GM13977 (cell line): ENCODE measurements around the gene GSE1.

Source experiments
- DNase-seq: peaks from one replicate; pipeline ENCODE4 v3.0.0; 2012; ENCODE audit warnings: low spot score
- in situ Hi-C: fragments of 300-500 bp; cut with MboI; formaldehyde crosslinking; loops from one replicate; pipeline ENCODE4 v1.12.0; 2022; ENCODE audit warnings: low sequenced_read_pairs, low pct_unique_long_range_greater_than_20kb, mixed read lengths, inconsistent platforms; ENCODE audit not compliant: unreplicated experiment
- TF ChIP-seq, protein P1 (sequence below): IDR thresholded peaks from 2 replicates; pipeline ENCODE4 v1.5.1; 2012; ENCODE audit warnings: mild to moderate bottlenecking, control low read depth; ENCODE audit not compliant: insufficient read depth; ENCODE audit errors: extremely low read depth, missing control alignments

GSE1 gene

DNA sequence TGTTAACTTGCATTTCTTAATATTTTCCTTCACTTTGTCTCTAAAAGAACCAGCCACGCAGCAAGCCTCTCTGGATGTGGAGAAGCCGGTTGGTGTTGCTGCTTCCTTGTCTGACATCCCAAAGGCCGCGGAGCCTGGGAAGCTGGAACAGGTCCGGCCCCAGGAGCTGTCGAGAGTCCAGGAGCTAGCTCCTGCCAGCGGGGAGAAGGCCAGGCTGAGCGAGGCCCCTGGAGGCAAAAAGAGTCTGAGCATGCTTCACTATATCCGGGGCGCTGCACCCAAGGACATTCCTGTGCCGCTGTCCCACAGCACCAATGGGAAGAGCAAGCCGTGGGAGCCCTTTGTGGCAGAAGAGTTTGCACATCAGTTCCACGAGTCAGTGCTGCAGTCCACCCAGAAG is 52.8 kb downstream of the GSE1 start:
- TF ChIP-seq, protein P1, sequence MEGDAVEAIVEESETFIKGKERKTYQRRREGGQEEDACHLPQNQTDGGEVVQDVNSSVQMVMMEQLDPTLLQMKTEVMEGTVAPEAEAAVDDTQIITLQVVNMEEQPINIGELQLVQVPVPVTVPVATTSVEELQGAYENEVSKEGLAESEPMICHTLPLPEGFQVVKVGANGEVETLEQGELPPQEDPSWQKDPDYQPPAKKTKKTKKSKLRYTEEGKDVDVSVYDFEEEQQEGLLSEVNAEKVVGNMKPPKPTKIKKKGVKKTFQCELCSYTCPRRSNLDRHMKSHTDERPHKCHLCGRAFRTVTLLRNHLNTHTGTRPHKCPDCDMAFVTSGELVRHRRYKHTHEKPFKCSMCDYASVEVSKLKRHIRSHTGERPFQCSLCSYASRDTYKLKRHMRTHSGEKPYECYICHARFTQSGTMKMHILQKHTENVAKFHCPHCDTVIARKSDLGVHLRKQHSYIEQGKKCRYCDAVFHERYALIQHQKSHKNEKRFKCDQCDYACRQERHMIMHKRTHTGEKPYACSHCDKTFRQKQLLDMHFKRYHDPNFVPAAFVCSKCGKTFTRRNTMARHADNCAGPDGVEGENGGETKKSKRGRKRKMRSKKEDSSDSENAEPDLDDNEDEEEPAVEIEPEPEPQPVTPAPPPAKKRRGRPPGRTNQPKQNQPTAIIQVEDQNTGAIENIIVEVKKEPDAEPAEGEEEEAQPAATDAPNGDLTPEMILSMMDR: no peak
- DNase-seq: no peak
- in situ Hi-C loops: no loop called here

DNA sequence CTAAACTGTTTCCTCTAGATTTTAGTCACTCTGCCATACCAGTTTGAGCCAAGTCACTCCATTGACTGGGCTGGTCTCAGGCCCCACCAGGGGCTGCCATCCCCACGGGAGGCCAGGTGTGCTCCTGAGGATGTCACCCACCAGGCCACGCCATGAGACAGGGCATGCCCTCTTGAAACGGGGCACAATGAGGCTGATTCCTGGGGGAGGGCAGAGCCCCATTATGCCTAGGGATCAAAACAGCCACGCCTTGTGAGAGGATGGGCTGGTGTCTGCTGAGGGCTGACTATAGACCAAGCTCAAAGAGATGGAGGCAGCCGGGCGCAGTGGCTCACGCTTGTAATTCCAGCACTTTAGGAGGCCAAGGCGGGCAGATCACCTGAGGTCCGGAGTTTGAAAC is 54.1 kb downstream of the GSE1 start:
- no peak for DNase-seq
- in situ Hi-C loops: no loop called here
- TF ChIP-seq, protein P1: no peak

DNA sequence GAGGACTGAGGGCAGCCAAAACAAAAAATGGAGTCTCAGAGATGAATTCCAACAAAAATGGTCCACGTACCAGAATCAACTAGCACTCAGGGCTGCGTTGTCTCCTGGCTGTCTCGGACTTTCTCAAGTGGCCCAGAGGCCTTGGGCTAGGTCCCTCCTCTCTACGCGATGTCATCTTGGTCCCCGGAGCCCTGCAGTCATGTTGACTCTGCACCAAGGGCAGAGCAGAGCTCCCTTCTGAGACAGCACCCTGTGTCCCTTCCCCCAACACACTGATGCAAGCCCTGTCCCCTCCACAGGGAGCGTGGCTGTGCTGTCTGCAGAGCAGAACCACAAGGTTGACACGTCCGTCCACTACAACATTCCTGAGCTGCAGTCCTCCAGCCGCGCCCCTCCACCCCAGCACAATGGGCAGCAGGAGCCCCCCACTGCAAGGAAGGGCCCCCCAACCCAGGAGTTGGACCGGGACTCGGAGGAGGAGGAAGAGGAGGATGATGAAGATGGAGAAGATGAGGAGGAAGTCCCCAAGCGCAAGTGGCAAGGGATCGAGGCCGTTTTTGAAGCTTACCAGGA is 54.8 kb downstream of the GSE1 start:
- TF ChIP-seq, protein P1: no peak
- in situ Hi-C loops: no loop called here
- no peak for DNase-seq

DNA sequence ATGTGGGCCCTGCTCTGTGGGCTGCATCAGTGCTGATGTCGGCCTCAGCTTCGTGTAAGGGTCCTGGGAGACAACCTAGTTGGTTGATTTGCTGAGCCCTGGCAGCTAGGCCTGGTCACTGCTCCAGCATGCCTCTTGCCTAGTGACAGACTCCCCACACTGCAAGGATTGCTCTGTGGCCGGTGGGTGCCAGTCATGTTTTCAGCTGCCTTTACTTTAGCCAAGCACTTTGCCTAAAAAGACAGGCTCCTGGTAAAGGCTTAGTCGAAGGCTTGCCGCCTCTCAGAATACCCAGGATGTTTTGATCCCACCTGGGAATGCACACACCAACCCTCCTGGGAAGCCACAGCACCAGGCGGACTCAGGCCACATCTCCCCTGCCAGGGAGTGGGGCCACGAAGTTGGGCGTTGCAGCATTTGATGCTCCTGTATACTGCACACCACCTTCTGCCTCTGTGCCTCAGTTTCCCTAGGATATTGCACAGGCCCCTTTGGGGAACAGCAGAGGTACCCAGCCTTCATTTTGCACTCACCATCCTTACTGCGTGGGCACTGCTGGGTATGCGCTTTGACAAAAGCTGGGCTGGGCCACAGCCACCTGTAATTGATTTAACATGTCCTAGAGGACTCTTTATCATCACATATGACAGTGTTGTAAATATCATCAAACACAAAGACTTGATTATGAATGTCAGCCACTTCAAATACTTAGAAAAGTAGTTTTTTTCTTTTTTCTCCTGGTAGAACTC is 55.7 kb downstream of the GSE1 start:
- TF ChIP-seq, protein P1: no peak
- in situ Hi-C loops: no loop called here
- DNase-seq: no peak

DNA sequence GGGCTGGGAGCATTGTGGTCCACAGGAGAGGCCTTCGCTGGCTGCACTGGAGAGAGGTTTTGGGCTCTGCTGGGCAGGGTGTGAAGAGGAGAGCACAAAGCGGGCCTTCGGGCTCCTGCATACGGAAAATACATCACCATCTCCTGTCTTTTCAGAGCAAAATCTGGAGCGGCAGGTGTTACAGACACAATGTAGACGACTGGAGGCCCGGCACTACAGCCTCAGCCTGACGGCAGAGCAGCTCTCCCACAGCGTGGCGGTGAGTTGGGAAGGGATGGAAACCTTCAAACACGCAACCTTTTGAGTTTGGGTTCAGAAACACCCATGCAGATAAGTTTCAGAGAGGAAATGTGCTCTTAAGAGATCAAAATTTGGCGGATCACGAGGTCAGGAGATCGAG is 57.7 kb downstream of the GSE1 start:
- in situ Hi-C loops: no loop called here
- no peak for DNase-seq
- TF ChIP-seq, protein P1: no peak

DNA sequence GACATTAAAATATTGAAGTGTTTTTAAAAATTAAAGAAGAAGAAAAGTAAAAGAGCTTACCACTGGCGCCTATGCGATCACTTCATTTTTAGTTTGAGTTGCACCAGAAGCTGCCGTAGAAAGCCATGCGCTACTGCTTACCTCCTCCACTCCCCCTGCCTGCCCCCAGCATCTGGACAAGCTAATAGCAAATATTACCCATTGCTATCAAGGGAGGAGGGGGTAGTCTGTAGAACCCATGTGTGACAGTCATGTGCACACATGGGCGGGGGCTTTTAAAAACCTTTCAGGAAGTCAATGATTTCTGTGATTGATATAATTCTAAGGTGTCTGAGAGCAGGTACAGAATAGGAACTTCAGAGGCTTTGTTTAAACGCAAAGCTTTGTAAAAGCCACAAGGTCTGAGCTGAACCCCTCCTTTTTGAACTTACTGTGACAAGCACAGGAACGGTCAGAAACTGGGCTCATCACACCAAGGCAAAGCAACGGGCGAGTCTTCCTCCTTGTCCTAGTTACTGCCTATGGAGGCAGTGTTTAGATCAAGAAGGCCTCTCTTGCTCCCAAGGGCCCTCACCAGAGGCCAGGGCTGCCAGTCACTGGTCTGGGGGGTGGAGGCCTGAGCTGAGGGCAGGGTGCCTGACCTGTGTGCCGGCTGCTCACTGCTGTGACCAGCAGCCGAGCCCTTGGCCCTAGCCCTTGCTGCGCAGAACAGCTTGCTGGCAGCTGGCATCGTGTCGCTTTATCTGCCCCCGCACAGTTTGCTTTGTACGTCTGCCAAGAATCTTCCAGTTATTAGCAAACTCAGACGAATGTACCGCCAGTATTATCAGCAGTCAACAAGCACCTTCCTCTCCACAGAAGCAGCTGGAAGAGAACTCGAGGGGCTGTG is 60.7 kb downstream of the GSE1 start:
- DNase-seq: no peak
- TF ChIP-seq, protein P1: no peak
- in situ Hi-C loops: no loop called here
